Renal pelvis (tissue), 4 donors: ENCODE measurements around the gene METTL23. TPM values are rescaled to one million over a fixed set of nuclear protein-coding genes. Genes with fewer than 3 reads are reported as not detected.
A peak's percentile ranks its signal among the peaks of the same experiment; 100 is the strongest.
"Not testable (repeated sequence)": the region's sequence is repeated elsewhere in the genome, so short reads cannot be mapped to it uniquely, and the experiment has no call there.

Experiments
- DNase-seq: peaks from one replicate; pipeline ENCODE4 v3.0.0-alpha.2; 2013
- polyA plus RNA-seq, 3 donors: library from polyadenylated mRNA; unstranded; fragments of 120-200 nt; gene quantifications; one replicate each; pipeline ENCODE4 v1.2.1, GENCODE V29; 2013; ENCODE audit not compliant: insufficient read length in 3 of 3

The METTL23 gene
- polyA plus RNA-seq, 3 donors = 39.0 to 41.6 (median 40.0) TPM

DNA sequence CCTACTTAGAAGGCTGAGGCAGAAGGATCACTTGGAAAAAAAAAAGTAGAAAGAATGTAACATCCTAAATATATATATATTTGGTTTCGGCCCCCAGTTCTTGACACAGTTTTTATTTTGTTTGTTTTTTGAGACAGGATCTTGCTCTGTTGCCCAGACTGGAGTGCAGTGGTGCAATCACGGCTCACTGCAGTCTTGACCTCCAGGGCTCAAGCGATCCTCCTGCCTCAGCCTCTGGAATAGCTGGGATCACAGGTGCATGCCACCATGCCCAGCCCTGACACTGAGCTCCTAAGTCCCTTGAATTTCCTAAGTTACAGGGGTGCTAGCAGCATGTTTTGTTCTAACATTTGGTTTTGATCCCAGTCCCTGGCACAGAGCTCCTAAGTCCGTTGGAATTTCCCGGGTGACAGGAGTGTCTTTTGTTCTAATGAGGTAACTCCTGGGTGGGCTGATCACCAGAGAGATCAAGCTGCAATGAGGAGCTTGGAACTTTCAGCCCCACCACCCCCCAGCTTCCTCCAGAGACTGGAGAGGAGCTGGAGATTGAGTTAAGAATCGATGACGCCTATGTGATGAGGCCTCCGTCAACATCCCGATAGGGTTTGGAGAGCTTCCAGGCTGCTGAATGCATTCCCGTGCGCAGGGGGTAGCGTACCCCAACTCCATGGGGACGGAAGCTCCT is 35.9 kb upstream of the METTL23 start:
- DNase-seq = no peak

DNA sequence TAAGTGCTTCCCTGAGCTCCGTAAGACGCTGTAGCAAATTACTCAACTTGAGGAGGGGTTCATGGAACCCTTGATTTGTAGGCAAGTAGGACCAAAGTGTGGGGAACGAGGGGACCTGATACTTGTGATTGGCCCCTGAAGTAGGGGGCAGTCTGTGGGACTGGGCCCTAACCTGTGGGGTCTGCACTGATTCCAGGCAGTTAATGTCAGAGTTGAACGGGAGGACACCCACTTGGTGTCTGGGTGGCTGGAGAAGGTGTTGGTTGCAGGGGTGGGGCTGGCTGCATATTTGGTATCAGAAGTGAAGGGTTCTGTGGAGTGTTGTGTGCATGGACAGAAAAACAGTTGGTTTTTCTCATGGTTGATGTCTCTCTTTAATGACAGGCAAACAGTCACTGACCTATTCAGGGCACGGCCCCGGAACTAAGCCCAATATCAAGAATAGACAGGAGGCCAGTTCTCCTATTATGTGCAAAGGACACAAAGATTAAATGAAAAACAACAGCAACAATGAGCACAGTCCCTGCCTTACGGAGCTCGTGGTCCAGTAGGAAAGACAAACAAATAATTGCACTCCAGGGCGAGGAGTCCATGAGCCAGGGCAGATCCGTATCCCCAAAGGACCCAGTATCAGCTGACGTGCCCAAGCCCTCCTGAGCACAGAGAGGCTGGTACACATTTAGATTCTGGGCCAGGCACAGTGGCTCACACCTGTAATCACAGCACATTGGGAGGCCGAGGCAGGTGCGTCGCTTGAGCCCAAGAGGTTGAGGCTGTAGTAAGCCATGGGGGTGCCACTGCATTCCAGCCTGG is 35.1 kb upstream of the METTL23 start:
- no peak for DNase-seq

DNA sequence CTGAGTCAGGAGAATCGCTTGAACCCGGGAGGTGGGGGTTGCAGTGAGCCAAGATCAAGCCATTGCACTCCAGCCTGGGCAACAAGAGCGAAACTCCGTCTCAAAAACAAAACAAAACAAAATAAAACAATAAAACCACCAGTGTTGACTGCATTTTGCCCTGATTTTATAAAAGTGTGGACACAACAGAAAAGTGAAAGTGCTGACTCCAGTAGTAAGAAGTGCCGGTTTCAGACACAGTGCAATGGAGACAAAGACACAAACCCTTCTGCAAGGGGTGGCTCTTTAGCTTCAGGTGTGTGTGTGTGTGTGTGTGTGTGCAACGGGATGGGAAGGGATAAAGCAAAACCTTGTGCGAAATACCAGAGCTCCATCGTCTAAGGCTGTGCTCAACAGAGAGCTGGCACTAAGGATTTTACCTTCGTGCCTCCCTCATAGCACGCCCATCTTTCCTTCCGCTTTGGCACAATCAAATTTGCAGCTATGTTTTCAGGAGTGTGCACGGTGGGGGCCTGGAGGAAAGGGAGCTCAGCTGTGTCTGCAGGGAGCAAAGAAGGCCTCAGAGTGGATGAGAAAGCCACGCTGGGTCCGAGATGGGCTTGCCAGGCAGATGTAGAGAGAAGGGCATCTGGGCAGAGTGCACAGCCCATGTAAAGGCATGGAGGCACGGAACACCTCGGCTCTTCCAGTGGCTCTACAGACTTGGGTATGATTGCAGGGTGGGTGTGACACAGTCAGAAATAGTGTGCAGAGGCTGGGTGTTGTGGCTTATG is 31.4 kb upstream of the METTL23 start:
- no peak for DNase-seq

- no peak for DNase-seq
Measured at GRCh38 chr17:76696763-76697701, 29.6 kb upstream of the METTL23 start.

GRCh38 chr17:76697702-76698465 is 28.8 kb upstream of the METTL23 start:
- no peak for DNase-seq

DNA sequence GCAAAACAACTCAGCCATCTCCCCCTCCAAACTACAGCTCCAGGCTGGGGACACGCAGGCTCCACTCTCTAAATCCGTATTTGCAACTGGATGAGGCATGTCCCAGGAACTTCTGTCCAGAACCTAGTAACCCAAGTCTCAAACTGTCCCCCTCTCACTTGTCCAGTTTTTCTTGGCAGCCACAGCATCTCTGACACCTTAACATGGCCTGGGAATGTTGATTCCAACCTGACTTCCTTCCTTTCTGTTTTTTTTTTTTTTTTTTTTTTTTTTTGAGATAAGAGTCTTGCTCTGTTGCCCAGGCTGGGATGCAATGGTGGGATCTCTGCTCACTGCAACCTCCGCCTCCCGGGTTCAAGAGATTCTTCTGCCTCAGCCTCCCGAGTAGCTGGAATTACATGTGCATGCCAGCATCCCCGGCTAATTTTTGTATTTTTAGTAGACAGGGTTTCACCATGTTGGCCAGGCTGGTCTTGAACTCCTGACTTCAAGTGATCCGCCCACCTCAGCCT is 28.1 kb upstream of the METTL23 start:
- DNase-seq = not testable (repeated sequence)

- no peak for DNase-seq
Measured at GRCh38 chr17:76700270-76700616, 26.4 kb upstream of the METTL23 start.

DNA sequence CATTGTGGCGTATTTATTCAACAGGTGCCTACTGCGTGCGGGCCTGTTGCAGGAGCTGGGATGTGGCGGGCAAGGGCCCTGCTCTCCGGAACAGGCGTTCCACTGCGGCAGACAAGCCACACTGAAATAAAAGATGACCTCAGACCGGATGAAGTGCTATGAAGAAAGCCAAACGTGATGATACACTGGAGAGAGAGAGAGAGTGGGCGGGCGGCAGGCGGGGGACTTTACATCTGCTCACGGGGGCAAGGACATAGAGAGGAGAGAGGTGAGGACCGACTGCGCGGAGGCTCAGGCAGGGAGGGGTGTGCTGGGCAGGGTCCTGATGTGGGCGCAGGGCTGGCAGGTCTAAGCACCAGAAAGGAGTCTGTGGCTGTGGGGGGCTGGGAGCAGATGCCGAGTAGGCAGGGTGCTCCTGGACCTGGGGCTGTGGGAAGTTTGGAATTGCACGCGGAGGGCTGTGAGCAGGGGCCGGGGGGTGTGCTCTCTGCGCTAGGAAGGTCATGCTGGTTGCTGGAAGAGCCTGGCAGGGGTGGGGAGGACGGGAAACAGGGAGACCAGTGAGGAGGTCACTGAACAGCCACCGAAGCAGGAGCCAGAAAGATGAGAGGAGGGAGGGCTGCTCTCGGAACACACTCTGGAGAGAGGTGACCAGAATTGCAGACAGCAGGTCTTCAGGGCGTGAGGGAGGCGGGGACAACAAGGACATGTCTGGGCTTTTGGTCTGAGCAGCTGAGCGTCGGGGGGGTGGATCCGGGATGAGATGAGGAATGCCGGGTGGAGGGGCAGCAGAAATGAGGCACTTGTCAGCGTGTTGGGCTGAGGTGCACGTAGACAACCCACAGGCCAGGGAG is 25.8 kb upstream of the METTL23 start:
- DNase-seq = peak; percentile 80

DNA sequence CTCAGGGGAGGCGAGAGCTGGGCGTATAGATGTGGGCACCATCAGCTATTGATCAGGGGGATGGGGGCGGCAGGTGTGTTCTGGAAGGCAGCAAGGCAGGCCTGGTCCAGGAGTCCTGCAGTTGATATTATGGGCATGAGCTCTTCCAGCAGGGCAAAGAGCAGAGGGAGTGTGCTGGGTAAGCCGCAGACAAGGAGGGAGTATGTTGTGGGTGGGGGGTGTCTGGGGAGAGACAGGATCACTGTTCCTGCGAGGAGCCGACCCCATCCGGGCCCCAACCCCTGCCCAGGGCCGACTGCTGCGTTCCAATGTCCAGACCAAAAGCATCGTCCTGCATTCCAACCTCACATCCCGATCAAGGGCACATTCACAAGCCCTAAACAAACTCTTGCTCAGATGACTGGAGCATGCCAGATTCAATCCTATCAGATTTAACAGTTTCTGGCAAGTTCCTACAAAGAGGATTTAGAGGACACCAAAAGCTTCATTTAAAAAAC is 25.1 kb upstream of the METTL23 start:
- DNase-seq = no peak

- DNase-seq = no peak
Measured at GRCh38 chr17:76702076-76702475, 24.6 kb upstream of the METTL23 start.

GRCh38 chr17:76702941-76703637 is 23.6 kb upstream of the METTL23 start:
- no peak for DNase-seq

GRCh38 chr17:76704805-76705204 is 21.8 kb upstream of the METTL23 start:
- no peak for DNase-seq

GRCh38 chr17:76706817-76707216 is 19.8 kb upstream of the METTL23 start:
- no peak for DNase-seq

GRCh38 chr17:76707985-76708807 is 18.4 kb upstream of the METTL23 start:
- no peak for DNase-seq

DNA sequence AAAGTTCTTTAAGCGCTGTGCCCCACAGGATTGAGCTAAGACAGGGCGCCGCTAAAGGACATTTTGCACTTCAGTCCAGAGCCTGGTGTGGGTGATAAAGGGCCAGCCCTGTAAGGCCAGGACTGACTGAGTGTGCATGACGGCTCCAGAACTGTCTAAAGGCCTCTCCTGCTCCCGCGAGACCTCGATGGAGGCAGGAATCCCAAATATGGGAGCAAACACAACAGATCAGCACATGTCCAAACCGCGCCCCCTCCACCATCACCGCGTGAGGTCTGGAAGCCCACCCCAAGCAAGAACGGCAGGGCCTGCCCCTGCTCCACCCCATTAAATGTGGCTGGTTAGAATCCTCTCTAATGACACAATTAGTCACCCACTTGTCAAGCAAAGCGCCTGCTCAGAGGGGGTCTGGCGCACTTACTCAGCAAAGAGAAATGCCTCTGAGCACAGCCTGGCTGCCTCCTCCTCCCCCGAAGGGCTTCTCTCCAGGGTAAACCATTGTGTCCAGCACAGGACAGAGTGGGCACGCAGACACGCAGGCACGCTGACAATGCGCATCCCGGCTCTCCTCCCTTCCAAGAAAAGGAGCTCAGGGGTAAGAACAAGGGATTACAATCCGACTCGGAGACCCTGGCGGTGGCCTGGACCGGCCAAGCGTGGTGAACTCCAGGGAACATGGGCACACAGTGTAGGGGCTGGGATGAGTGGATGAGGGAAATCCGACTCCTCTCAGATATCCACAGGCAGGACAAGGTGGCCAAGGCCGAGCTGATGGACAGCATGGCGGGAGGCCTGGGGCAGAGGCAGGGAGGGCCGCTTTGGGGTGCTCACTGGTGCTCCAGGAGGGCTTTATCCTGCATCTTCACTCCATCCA is 17.3 kb upstream of the METTL23 start:
- DNase-seq = peak; percentile 90

GRCh38 chr17:76709951-76710862 is 16.4 kb upstream of the METTL23 start:
- not testable (repeated sequence) for DNase-seq
